ENCODE data around the gene RUFY2. TPM values are rescaled to one million over a fixed set of nuclear protein-coding genes. Genes with fewer than 3 reads are reported as not detected.

The RUFY2 gene
- total RNA-seq = 10 to 100 TPM; 26.9 to 37.7 (median 32.8) TPM

- TF ChIP-seq CTCF (IDR thresholded peaks at IDR 0.05; ENCODE audit: low read depth) = no peak
These were observed at the start of gene RUFY2 for GRCh38 chr10:68406815-68407548. Gene RUFY2, minus strand, starts transcription at chr10:68407277. Its CDS starts 88 bp downstream, at chr10:68407189.

- TF ChIP-seq CTCF (IDR thresholded peaks at IDR 0.05; ENCODE audit: low read depth) = no peak
These were observed 39.1 kb upstream of the RUFY2 start for GRCh38 chr10:68446179-68446578.

GRCh38 chr10:68442971-68443370 is 35.9 kb upstream of the RUFY2 start:
- TF ChIP-seq CTCF (IDR thresholded peaks at IDR 0.05; ENCODE audit: low read depth) = no peak

GRCh38 chr10:68440898-68441297 is 33.8 kb upstream of the RUFY2 start:
- TF ChIP-seq CTCF (IDR thresholded peaks at IDR 0.05; ENCODE audit: low read depth) = no peak

GRCh38 chr10:68435803-68436202 is 28.7 kb upstream of the RUFY2 start:
- no peak for TF ChIP-seq CTCF (IDR thresholded peaks at IDR 0.05; ENCODE audit: low read depth)

- no peak for TF ChIP-seq CTCF (IDR thresholded peaks at IDR 0.05; ENCODE audit: low read depth)
These were observed 27.6 kb upstream of the RUFY2 start for GRCh38 chr10:68434657-68435056.

- TF ChIP-seq CTCF (IDR thresholded peaks at IDR 0.05; ENCODE audit: low read depth) = no peak
These were observed 21.5 kb upstream of the RUFY2 start for GRCh38 chr10:68428396-68429104.
